Bone marrow (tissue), 2 donors: Measurements from ENCODE around the gene CUL1.

Source experiments
- DNase-seq, 2 donors: peaks; one replicate each; lab custom pipeline; 2025; lab: John Stamatoyannopoulos, UW

Gene CUL1

DNA sequence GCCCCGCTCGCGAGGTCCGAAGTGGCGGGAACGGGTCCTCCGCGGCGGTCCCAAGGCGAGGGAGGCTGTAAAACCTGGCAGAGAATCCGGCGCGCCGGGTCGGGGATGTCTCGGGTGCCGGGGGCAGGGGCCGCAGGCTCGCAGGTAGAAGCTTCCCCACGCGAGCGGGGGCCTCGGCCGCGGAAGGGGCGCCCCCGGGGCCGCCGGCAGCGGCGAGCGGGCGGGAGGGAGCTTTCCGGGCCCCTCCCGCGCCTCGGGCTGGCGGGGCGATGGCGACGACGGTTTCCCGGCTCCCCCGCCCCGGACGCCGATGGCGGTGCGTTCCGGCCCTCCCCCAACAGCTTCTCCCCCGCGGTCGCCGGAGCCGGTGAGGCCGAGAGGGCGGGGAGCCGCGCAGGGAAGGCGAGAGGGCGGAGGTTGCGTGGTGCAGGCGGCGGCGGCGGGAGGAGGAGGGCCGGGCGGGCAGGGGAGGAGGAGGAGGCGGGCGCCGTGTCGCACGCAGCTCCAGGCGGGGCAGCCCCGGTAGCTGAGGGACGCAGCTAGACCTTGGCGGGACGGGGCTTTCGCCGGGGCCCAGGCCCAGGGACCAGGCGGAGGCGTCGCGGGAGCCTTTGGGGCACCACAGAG, at the start of gene CUL1:
TSS of gene CUL1 (plus strand) at position 507 of the 627 bp plus-strand sequence. CDS start 31,220 bp downstream, outside the sequence.
- peak; percentile 59 to 60 for DNase-seq

DNA sequence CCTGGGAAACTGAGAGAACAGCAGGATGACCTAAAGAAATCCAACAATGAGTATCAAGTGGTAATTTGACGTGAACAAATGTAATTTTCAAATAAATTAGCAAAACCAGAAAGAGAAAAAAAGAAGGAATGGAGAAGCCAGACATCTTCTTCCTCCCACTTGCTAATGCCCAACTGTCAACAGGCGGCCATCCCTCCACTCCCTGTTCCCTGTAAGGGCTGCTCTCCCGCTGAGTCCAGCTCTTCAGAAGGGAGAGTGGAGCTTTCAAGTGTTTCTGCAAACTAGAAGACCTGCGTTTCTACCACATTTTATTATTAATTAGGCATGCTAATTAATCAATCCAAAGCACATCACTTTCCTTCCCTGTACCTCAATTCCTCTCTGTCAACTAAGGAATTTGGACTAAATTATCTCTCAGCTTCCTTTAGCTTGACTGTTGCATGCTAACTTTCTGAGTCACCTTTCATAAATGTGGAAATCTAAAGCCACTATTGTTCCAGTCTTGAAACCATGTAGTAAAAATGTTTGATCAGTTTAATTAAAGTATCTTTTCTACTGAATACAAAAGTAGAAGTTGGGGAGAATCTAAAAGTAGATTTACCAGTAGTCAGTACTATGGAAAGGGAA, 48.4 kb upstream of the CUL1 start:
- no peak for DNase-seq

DNA sequence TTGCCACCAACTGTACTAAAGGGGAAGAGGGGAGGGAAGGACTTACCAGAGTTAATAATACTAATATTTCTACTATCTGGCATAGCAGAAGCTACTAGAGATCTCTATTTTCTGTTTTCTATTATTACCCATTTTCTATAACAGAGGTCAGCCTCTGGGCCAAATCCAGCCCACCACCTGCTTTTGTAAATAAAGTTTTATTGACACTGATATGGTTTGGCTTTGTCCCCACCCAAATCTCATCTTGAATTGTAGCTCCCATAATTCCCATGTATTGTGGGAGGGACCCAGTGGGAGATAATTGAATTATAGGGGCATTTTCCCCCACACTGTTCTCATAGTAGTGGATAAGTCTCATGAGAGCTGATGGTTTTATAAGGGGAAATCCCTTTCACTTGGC, 45.9 kb upstream of the CUL1 start:
- DNase-seq, result no peak

DNA sequence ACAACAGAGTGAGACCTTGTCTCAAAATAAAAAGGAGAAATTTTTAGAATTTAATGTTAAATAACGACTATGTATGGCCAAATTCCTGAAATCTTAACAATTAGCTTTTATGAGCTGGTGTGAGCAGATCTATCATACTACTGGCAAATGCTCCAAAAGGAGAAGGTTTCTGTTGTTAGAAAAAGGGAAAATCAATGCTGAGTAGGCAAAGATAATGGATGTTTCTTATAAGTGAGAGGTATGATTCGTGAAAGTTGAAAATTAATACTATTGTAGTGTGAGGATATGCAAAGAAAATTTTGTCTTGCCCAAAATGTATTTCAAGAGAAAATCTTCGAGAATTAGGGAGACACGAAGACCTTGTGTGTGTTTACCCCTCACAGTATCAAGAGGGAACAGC, 40.8 kb upstream of the CUL1 start:
- DNase-seq, result no peak

DNA sequence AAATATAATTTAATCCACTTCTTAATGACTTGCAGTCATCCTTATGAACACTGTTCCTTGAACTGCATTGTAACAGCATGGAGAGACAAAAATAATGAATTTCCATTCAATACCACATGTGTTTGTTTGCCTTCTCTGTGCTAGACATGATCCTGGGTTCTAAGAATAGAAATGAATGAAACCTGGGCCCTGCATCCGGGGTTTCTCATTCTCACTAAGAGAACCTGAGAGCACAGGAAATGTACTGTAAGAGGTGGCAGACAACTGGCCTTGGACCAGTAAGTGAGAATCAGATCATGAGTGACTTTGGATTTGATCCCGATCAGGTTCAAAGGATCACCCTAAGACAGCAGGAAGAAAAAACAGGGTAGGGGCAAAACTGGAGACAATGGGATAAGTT, 37.2 kb upstream of the CUL1 start:
- no peak for DNase-seq

DNA sequence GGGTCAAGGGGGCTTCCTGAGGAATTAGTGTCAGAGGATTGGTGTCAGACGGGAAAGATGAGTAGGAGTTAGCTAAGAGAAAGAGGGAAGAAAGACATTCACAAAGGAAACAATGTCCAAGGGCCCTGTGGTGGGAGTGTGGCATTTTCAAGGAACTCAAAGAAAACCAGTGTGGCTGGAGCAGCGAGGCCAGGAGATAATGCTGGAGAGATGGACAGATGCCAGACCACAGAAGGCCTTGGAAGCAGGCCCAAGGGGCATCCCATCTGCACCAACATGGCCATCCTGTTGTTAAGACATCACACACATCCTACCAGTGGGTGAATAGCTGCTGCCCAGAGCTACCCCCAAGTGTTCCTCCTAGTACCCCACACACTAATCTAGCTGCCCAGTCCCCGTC, 36.1 kb upstream of the CUL1 start:
- no peak for DNase-seq

DNA sequence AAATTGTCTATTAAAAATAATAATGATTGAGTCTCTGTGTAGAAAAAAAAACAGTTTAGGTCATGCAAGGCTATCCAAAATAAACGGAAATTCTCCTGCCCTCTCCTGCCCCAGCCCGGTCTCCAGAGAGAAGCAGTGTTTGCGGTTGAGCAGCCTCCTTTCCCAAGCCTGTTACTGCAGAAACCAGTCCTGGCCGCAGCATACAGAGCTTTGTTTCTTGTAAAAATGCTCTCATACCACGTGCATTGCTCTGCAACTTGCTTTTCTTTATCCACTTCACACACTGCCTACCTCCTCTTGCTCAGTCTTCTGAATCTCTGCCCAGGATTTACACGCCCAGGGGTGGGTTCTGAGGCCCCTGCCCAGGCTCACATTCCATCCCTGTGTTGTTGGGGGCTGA, 34.4 kb upstream of the CUL1 start:
- no peak for DNase-seq

DNA sequence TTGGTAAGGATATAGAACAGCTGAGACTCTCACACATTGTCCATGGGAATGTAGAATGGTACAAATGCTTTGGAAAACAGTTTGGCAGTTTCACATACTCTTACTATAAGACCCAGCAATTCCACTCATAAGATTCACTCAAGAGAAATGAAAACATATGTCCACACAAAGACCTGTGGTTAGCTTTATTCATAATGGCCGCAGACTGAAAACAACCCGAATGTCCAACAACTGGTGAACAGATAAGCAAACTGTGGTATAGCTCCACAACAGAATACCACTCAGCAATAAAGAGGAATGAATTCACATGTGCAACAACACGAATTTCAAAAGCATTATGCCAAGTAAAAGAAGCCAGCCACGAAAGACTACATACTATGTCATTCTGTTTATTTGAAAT, 33.5 kb upstream of the CUL1 start:
- no peak for DNase-seq

DNA sequence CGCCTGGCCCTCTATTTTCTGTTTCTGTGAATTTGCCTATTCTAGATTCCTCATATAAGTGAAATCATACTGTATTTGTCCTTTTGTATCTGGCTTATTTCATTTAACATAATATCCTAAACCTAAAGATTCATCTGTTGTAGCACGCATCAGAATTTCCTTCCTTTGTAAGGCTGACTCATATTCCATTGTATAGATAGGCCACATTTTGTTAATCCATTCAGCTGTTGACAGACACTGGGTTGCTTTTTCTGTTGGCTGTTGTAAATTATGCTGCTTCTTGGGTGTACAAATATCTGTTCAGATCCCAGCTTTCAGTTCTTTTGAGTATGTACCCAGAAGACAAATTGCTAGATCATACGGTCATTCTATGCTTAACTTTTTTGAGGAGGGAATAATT, 28.8 kb upstream of the CUL1 start:
- DNase-seq, result peak in 1 of 2 donors; percentile 43

DNA sequence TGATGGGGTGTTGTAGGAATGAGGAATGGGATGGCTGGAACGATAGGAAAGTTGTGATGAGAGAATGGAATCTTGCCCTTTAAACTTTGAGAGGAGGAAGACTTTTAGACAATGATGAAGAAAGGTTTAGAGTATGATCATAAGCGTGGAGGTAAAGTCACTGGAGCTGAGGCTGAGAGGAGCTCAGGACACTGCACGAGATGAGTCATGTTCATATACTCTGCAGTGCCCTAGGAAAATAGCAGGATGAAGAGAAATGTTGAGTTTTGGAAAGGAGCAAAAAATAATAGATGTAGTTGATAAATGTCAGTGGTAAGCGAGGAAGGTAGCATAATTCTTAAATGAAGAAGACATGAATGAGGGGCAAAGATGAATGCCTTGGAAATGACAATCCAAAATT, 28.3 kb upstream of the CUL1 start:
- peak in 1 of 2 donors; percentile 16 for DNase-seq

DNA sequence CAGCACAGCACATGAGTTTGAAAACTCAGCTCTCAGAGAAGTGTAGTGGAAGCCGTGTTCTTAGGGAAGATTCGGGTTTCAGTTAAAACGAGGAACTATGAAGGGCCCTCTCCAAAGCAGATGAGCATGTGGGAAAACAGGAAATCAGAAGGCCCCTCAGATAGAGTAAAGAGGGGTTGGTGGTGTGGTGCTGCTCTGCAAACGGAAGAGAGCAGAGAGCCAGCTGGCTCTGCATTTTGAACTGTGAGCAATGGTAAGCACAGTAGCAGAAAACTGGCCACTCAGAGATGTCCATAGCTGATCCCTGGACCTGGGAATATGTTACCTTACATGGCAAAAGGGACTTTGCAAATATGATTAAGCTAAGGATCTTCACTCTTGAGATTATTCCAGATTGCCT, 27.9 kb upstream of the CUL1 start:
- peak in 1 of 2 donors; percentile 34 for DNase-seq

DNA sequence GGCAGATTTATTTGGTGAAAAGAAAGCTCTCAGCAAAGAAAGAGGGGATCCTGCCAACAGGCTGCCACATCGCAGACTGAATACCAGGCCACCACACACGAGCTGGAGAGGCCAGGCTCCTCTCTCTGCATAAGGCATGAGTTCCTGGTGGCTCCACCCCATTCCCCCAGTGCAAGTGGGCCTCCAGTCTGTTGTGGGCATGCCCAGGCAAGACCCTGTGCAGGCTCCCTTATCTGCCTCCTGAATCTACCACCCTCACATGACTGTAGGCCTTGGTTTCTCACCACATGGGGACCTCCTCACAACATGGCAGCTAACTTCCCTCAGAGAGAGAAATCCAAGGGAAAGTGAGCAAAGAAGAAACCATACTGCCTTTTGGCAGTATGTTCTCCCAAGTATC, 26.7 kb upstream of the CUL1 start:
- no peak for DNase-seq

DNA sequence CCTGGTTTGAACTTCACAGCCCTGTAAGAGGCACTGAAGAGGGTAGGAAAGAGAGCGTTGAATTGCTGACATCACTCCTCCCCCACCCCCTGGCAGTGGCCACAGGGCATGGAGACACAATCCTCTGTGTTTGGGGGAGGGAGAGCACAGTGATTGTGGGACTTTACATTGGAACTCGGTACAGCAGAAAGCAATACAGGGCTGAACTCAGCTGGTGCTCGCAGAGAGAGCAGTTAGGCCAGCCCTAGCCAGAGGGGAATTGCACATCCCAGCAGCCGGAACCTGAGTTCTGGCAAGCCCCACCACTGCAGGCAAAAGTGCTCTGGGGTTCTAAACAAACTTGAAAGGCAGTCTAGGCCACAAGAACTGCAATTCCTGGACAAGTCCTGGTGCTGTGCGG, 24.0 kb upstream of the CUL1 start:
- DNase-seq, result no peak

DNA sequence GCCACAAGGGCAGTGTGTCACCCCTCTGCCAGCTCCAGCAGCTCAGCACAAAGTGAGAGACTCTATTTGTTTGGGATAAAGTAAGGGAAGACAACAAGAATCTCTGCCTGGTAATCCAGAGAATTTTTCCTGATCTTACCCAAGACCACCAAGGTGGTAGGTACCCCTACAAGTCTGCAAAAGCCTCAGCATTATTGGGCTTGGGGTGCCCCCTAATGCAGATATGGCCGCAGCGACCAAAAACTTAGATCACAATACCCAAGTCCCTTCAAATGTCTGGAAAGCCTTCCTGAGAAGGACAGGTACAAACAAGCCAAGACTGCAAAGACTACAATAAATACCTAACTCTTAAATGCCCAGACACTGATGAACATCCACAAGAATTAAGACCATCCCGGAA, 22.4 kb upstream of the CUL1 start:
- no peak for DNase-seq

DNA sequence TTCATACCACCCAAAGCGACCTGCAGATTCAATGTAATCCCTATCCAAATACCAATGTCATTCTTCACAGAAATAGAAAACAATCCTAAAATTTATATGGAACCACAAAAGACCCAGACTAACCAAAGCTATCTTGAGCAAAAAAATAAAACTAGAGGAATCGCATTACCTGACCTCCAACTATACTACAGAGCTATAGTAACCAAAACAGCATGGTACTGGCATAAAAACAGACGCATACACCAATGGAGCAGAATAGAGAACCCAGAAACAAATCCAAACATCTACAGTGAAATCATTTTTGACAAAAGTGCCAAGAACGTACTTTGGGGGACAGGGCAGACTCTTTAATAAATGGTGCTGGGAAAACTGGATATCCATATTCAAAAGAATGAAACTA, 16.9 kb upstream of the CUL1 start:
- DNase-seq, result no peak

DNA sequence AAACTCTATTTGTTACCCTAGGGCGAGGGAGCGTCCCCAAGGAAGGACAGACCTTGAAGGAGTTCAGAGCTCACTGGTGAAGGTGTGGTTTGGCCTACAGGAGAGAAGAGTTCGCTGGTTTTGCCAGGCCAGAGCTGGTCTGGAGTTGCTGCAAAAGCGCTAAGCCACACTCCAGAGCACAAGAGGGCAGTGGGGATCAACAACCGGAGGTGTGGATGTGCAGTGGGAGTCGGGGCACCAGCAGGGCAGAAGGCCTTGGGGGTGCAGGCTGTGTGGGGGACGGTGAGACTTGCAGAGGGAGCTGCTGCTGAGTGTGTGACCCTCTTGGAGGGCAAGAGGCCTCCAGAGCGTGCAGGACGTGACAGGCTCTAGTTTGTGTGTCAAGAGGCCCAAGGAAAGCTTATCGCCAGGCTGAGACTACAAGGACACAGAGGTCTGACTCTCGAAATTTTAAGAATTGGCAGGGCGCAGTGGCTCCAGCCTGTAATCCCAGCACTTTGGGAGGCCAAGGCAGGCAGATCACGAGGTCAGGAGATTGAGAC, 14.3 kb upstream of the CUL1 start:
- DNase-seq, result no peak

DNA sequence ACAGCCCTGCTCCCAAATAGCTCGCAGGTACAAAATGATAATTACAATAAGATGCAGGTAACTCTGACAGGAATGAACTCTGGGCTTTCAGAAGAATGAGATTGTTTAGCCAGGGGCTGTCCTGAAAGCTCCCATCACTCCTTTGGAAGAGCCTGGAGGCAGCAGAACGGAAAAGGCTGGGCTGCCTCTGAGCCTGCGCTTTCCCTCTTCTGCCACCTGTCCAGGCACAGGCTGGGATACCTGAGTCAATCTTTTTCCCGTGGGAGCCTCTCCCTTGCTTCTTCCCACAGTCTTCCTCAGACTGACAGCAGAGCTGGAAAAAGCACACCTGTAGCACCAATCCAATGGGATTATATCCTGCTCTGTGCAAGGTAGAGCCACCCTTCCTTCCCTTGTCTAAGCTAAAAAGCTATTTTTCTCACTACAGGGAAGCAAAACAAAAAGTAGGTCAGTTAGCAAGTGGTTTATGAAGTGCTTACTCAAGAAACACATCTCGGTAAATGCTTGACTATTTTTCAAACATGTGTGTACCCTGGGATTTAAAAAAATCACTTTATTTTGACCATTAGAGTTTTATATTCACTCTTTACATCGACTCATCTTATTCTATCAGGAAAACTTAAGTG, 12.3 kb upstream of the CUL1 start:
- no peak for DNase-seq

DNA sequence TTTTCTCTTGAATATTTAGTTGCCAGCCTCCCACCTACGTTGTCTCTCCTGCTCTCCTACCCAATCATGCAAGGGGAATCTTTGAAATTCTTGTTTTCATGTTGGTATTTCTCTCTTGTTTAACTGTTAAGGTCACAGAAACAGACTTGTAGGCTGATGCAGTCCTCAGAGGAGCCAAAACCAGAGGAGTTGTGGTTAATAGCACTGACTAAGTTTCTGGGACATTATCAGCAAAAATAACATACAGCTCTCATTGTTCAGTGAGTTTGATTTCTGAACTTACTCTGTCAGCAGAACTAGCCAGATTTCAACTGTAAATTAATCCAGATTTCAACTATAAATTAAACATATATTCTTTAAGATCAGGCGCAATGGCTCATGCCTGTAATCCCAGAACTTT, 11.1 kb upstream of the CUL1 start:
- no peak for DNase-seq

DNA sequence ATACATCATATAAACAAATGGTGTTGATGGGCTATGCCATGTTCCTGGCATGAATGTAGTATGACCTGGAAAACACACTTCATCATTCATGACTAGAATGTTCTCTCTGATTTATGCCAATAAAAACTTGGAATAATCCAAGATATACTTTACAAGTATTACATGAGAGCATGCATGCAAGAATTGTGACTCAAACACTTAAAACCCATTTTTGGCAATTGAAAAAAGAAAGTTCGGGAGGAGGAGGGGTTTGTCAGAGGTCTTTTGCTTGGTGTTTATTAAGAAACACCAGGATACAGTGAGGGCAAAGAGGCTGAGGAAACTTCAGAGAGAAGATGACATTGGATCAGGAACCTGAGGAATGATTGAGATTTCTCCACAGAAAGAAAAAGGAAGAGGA, 10.2 kb upstream of the CUL1 start:
- DNase-seq, result no peak

DNA sequence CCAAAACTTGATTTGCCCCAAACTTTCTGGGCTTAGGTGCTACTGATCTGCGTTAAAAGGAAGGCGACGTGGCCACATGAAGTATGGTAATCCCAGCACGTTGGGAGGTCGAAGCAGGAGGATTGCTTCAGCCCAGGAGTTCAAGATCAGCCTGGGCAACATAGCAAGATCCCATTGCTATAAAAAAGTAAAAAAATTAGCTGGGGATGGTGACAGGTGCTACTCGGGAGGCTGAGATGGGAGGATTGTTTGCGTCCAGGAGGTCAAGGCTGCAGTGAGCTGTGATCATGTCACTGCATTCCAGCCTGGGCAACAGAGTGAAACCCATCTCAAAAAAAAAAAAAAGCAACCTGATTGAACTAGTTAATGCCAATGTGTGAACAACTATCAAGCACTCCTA, 5.1 kb upstream of the CUL1 start:
- no peak for DNase-seq

DNA sequence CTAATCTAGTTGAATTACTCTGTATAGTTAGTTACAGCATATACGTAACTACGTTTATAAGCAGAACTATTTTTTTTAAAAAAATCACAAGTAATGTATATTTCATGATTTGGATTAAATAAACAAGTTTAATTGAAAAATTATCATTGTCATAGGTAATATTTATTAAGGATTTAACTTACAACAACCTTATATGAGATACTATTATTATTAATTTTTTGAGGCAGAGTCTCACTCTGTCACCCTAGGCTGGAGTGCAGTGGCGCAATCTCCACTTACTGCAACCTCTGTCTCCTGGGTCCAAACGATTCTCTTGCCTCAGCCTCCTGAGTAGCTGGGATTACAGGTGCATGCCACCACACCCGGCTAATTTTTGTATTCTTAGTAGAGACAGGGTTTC, 4.1 kb upstream of the CUL1 start:
- DNase-seq, result no peak

DNA sequence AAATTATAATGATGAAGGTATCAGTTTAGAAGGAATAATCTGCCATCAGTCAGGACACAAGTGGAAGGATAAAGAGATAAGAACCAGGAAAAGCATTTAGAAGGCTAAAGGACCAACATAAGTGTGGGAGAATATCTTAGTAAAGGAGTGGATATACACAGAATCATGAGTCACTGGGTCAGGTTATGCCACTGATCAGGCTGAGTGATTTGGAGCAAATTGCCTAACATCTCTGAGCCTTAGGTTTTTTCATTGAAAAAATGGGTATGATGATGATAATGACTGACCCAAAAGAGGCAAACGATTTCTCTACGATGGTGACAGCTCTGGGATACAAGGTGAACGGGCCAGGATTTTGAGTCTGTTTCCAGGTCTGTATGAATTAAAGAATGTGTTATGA, 2.8 kb upstream of the CUL1 start:
- DNase-seq, result no peak

DNA sequence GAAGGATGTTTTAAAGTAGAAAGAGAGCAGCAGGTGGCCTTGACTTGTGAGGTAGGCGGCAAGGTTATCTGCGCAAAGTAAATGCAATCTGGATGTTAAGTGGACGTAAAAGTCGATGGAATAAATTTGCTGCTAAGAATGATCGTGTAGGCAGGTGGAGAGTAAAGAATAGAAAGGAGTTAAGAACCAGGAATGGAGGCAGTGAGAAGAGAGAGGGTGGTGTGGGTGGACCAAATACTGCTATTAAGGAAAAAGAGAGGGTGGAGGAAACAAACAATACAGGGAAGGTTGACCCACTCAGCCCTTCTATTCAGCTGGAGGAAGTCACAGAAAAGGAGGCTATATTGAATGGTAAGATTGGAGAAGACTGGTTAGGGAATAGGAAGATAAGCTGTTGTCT, 1.9 kb upstream of the CUL1 start:
- no peak for DNase-seq
